GM12892 (cell line): ENCODE results near the gene PPDPF.
"Not testable (repeated sequence)": the region's sequence is repeated elsewhere in the genome, so short reads cannot be mapped to it uniquely, and the experiment has no call there.

Experiments
- POLR2A ChIP-seq: IDR thresholded peaks from 2 replicates; pipeline ENCODE4 v1.6.1; 2011; ENCODE audit warnings: low read depth, low read length, control low read depth
- POLR2AphosphoS5 ChIP-seq: IDR thresholded peaks from 2 replicates; pipeline ENCODE4 v1.6.1; 2011; ENCODE audit warnings: low read depth, low read length, control low read depth

GRCh38 chr20:63514520-63514919 lies 6.0 kb upstream of the PPDPF start:
- not testable (repeated sequence) for TF ChIP-seq POLR2A, POLR2AphosphoS5
